ENCODE measurements around the gene GXYLT2.

The GXYLT2 gene

DNA sequence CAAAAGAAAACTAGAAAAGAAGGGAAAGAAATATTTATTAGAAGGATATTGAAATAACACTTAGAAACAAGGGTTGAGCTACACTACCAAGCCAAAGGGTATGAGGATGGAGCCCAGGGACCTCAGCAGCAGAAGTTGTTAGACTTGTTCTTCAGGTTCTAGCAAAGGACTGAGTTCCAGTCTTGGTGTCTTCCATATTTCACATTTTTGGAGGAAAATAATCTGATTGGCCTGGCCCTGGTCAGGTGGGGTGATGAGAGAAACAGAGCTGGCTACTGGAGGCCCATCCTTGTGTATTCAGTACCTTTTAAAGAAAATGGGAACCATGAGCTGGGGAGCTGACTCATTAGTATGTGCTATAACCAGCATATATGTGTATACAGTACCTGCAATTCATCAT lies 137.0 kb downstream of the GXYLT2 start:
- DNase-seq = no peak

DNA sequence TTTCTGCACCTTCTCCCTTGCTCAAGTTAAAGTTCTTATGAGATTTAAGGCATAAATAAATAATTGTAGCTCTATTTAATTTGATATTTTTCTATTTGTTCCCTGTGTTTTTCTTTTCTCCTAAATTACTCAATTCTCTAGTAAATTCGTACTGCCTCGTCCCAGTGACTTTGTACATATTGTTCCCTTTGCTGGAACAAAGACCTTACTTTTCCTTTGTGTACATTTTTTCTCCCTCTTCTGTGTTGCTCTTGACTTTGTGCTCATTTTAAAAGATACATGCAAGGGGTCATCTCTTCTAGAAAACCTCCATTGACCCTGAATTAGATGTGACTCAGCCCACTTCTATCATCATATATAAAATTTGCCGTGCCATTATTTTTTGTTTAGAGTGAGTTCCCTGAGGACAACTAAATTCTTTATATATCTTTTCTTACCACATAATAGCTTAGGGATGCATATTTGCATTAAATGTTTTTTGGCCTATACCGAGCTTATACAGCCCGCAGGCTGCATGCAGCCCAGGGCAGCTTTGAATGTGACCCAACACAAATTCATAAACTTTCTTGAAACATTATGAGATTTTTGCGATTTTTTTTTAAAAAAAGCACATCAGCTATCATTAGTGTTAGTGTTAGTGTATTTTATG lies 138.4 kb downstream of the GXYLT2 start:
- no peak for DNase-seq
